Left renal cortex interstitium (tissue), 4 donors: ENCODE results near the gene DOCK1. TPM values are rescaled to one million over a fixed set of nuclear protein-coding genes. Genes with fewer than 3 reads are reported as not detected.
"Not testable (repeated sequence)": the region's sequence is repeated elsewhere in the genome, so short reads cannot be mapped to it uniquely, and the experiment has no call there.

Experiments used
- DNase-seq, 4 donors: peaks; one replicate each; pipeline ENCODE4 v3.0.0-alpha.2; 2013; ENCODE audit warnings: low read depth in 4 of 4, low spot score in 2 of 4, missing footprints in 1 of 4
- polyA plus RNA-seq, 4 donors: library from polyadenylated mRNA; unstranded; fragments of 120-200 nt; gene quantifications; one replicate each; pipeline ENCODE4 v1.2.1, GENCODE V29; 2013; ENCODE audit not compliant: insufficient read length in 4 of 4

Gene DOCK1
- polyA plus RNA-seq, 4 donors = 57.9 to 68.2 (median 64.3) TPM

GRCh38 chr10:126902157-126902556 lies 3.1 kb upstream of the DOCK1 start:
- DNase-seq = no peak

DNA sequence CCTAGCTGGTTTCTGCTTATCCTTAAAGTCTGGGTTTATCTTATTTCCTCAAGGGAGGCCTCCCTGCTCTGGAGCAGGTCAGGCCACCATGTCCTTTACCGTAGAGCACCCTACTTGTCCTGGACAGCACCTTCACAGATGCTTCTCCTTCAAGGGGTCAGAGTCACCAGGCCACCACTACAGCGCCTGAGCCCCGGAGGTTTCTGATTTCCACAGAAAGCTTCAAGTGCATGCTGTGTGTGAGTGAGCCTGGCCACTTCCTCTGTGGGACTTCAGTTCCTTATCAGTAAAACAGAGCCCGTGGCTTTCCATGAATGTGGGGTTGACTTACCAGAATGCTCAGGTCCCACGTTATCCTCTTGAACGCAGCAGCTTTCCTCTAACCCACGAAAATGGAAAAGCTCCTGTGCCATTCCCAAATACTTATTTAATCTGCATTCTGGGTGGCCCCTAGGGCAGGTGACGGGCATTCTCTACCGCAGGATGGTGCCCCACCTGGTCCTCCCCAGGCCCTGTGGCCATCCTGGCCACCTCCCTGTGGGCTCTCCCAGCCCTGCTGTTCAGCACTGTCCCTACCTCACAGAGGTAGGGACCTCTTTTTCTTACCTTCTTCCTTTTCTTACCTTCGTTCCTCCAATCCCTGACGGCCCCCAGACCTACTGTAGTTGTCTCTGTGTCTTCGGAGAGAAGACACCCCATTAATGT lies 1.4 kb upstream of the DOCK1 start:
- no peak for DNase-seq

- no peak for DNase-seq
Observed at GRCh38 chr10:126904516-126904817, 761 bp upstream of the DOCK1 start.

DNA sequence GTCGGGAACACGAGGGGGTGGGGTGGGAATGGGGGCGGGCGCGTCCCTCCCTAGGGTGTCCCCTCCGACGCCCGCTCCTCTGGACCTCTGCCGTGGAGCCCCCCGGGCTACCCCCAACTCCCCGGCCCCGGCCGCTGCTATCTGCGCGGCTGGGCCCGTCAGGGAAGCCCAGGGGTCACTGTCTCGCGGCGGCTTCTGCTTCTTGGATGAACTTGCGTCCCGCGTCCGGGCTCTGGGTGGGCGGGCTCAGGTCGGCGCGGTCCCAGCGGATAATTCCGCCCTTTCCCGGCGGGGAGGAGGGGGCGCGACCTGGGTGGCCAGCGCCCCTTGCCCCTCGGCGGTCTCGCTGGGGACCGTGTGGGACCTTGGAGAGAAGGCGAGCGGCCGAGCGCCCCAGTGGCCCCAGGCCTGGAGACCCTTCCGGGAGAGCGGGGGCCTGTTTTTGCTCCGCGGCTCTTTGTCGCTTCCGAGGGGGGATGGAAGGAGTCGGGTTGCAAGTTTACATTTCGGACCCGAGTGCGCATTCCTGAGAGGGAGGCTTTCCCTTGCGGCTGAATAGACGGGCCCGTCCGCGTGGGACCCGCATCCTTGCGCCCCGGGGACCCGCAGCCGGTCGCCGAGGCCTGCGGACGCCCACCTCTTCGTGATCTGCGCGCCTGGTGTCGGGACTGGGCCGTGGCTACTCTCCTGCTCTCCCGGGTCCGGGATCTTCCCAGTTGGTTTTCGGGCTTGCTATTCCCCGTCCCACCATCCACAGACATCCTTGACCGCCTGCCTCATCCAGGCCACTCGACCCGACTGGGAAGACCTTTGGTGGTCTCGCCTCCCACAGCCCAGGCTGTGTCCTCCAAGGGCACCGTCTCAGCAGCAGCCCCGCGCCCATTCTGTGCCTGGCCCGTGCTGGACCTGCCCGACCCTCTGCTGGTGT lies 812 bp downstream of the DOCK1 start:
- peak in 1 of 4 donors; percentile 44 for DNase-seq

DNA sequence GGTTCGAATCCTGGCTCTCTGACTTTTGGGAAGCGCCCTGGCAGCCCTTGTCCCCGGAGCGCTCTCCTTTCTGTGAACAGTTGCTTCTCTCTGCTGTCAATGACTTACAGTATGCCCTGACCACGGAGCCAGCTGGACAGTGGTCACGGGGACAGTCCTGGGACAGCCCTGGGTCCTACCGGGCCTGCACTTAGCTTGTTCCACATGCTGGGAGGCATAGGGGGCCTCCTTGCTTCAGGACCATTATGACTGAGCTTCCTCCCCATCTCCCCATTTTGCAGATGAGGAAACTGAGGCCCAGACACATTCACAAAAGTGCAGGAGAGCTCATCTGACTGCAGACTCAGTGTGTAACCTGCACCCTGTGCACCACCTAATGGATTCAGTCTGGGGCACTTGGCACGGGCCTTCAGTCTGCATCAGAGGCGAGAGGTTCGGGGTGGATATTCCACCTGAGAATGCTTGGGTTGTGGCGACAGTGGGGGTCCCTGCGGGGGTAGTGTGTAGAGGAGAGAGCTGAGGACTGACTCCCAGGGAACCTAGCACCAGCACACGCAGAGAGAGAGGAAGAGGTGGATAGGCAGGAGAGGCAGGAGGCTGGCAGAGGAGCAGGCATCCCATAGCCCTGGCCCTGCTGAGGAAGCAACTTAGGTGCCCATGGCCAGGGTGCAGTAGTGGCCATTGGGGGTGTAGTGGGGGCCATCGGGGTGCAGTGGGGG lies 1.6 kb downstream of the DOCK1 start:
- DNase-seq = no peak

- DNase-seq = no peak
Observed at GRCh38 chr10:126907423-126907970, 2.3 kb downstream of the DOCK1 start.

DNA sequence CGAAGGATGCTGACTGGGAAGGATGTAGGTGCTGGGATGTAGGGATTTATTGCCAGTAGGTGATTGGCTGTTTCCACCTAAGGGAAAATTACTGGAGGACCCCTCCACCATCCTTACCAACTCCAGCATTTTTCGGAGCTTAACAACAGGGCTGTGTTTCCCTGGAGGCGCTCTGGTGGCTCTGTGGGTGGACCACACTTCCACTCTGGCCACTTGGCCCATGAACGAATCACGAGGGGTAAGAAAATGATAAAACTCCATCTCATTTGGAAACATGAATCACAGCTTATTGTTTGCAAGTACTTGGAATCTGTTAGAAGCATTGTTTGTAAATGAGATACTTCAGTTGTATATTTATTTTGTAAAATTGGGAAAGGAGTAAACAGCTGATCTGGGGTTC lies 3.0 kb downstream of the DOCK1 start:
- no peak for DNase-seq

DNA sequence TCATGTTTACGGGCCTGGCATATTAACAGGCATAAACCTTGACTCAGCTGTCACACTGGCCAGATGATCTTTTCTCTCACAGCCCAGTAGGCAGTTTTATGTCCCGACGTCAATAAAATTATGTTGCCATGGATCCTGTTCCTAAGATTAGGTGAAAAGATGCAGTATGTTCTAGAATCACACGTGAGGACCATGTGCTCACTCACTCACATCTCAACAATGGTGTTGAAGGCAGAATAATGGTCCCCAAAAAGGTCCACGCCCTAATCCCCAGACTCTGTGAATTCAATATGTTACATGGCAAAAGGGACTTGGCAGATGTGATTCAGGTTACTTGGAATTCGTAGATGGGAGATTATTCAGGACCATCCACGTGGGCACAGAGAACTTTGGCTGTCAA lies 3.5 kb downstream of the DOCK1 start:
- DNase-seq = no peak

DNA sequence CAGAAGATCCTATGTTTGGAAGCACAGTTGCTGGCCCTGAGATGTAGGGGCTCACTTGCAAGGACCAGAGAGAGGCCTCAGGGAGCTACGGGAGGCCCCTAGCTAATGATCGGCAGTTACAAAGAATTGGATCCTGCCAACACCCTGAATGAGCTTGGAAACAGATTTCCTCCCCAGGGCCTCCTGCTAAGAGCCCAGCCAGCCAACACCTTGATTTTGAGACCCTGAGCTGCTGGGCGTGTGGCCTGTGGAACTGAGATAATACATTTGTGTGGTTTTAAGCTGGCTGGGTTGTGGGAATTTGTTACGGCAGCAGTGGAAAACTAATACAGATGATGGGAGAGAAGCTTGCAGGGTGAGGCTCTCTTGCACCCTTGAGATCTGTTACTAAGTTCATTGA lies 3.9 kb downstream of the DOCK1 start:
- DNase-seq = no peak

DNA sequence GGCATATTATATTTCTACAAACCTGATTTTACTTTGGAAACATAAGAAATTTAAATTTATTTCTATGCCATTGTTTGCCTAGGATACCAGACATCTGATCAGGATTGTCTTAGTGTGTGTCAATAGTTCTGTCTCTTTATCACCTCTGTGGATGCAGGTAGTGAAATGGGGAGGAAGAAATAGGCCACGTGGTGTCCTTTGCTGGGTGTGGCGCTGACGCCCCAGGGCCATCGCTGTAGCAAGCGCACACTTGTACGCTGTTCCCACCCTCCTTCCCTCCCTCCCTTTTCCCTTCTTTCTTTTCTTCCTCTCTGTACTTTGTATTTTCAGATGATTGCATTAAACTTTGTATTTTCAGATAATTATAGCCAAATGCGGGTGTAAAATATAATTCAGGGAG lies 5.0 kb downstream of the DOCK1 start:
- no peak for DNase-seq

DNA sequence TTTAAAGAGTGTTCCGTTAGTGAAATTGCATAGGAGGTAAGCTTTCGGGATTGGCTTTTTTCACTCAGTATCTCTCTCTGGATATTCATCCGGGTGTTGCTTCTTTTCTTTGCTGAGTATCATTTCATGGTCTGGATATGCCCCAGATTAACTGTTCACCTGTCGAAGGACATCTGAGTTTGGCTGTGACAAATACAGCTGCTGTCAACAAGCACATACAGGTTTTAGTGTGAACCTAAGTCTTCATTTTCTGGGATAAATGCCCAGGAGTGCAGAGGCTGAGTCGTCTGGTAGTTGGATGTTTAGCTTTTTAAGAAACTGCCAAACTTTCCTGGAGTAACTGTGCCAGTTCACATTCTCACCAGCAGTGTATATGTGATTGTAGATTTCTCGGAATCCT lies 5.6 kb downstream of the DOCK1 start:
- no peak for DNase-seq

DNA sequence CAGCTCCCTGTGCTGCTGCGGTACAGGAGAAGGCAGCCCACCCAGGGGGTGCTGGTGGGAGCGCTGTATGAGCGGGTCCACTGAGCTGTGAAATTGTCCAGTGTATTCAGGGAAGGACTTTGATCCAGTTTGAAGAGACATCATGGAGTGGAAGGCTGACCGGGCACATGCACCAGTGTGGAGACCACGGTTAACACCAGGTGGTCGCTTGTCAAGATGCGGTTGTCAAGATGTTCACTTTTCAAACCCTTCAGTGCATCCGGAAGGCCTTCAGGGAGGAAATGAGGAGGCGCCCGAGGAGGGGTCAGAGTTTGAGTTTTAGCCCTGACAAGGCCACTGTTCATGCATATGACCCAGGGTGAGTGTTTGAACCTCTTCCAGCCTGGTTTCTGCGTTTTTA lies 6.1 kb downstream of the DOCK1 start:
- no peak for DNase-seq

DNA sequence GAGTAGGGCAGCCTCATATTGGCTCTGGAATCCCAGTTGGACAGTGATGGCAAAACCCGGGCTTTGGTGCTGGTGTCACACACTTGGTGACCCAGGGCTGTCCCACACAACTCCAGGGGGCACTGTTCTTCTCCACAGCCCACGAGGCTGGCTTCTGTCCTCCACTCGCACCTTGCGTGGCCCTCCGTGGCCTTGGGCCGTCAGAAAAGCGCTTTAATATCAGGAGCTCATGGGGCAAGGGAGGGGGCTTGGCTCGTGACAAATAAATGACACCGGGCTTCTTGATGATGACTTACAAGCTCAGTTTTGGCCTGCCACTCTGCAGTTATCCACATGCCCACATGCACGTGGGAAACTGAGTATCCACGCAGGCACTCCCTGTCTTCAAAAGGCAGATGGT lies 8.1 kb downstream of the DOCK1 start:
- DNase-seq = no peak

DNA sequence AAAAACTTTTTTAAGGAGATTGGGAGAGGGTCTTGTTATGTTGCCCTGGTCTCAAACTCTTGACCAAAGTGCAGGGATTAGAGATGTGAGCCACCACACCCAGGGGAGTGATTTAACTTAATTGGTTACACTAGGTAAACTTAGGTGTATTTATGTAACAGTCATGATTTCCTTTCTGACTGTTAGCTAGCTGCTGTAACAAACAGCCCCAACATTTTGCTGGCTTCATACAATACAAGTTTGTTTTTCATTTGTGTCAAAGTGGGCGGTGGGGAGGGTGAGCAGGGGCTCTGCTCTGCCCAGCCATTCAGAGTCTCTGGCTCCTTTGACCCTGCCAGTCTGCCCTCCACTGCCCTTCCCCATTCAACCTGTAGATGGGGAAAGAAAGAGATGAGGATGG lies 9.3 kb downstream of the DOCK1 start:
- no peak for DNase-seq

GRCh38 chr10:126916952-126917351 lies 11.7 kb downstream of the DOCK1 start:
- not testable (repeated sequence) for DNase-seq

GRCh38 chr10:126917375-126917774 lies 12.1 kb downstream of the DOCK1 start:
- DNase-seq = no peak

DNA sequence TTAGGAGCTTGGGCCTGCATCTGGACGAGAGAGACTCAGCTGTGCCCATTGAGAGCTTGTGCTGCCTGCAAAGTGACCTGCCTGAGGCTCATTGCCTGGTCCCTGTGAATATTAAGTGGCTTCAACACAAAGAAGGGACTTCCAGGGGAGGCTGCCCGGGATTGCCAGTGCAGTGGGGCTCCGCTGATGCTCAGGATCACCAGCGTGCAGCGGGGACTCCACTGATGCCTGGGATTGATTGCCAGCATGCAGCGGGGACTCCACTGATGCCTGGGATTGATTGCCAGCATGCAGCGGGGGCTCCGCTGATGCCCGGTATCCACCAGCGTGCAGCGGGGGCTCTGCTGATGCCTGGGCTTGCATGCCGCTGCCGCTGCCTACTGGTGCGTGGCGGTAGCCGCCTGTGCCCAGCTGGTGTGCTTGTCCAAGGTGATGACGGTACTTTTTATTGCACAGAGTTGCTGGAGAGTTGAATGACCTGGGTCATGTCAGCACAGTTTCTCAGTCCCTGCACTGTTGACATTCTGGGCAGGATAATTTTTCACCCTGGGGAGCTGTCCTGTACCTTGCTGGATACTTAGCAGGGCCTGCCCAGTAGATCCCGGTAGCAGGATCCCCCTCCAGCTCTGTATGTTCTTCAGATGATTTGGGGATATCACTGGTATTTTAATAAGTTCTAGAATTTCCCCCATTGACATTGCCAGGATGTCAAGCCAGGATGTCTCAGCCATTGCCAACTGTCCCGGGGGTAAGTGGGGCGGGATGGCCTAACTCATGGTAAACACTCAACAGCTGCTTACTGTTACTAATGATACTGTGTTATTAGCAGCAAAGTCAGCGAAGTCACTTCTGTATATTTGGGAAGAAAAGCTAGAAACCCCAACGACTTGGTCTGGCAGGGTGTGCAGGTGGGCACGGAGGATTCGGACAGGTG lies 13.0 kb downstream of the DOCK1 start:
- DNase-seq = peak in 1 of 4 donors; percentile 23

- DNase-seq = no peak
Observed at GRCh38 chr10:126919426-126919825, 14.2 kb downstream of the DOCK1 start.

DNA sequence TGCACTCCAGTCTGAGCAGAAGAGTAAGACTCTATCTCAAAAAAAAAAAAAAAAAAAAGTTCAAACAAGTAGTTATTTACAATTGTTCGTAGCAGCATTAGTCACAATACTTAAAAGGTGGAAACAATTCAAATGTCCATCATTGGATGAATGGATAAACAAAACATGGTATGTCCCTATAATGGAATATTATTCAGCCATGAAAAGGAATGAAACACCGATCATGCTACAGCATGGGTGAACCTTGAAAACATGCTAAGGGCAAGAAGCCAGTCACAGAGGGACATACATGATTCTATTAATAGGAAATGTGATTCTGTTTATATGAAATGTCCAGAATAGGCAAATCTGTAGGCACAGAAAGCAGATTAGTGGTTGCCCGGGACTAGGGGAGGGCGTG lies 15.9 kb downstream of the DOCK1 start:
- DNase-seq = no peak

DNA sequence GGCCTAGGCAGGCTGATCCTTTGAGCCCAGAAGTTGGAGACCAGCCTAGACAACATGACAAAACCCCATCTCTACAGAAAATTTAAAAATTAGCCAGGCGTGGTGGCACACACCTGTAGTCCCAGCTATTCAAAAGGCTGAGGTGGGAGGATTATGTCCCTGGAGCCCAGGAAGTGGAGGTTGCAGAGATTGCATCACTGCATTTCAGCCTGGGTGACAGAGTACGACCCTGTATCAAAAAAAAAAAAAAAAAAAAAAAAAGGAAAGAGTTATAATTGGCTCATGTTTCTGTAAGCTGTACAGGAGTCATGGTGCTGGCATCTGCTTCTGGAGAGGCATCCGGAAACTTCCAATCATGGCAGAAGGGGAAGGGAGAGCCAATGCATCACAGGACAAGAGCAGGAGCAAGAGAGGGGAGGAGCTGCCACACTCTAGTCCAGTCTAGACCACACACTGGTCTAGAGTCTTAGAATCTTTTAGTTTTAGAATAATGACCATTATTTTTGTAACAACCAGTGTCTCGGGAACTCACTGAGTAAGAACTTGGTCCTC lies 16.8 kb downstream of the DOCK1 start:
- DNase-seq = no peak
